ENCODE data around the gene SELENBP1. TPM values are rescaled to one million over a fixed set of nuclear protein-coding genes. Genes with fewer than 3 reads are reported as not detected.

SELENBP1 gene
- total RNA-seq (not detected), polyA plus RNA-seq (not detected)

DNA sequence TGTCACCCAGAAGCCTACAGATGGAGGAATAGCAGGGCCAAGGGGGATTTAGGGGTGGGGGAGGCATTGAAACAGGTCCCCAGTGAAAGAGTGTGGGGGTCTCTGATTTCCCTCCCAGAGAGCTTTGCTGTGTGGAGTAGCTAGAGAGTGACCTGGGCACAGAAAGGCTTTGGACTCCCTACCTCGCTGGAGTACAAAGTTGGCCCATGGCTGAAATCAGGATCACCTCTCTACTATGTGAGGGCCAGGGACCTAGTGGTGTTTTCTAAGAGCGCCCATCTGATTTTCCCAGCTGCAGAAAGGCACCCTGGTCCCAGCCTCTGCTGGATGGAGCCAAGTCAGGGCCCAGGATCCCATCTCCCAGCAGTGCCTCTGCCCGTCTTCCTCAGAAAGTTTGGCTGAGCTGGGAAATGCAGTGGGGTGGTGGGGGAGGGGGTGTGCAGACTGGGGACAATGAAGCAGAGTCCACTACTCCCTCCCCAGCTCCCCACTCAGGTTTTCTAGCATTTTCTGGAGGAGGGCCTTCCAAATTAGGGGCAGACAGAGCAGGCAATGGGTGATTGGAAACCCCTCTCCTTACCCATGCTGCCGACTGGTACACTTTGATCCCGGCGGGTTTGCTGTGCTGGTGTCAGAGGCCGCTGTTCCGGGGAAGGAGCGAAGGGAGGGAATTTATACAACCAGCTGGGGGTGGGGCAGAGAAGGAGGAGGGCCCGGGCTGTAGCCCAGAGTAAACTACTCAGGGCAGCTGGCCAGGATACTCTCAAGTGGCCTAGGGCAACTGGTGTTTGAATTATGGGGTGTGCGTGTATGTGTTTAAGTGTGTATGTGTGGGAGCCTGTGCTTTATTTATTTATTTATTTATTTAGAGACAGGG lies at the start of gene SELENBP1:
TSS of gene SELENBP1 (minus strand) at position 648 of the 877 bp plus-strand sequence. CDS start at position 584, 64 bp downstream.
- H3K36me3 ChIP-seq (ENCODE audit: control insufficient read depth, insufficient read depth, low read length), result no peaks in the 10 kb centered on the region
- no peak within 1 kb of the TSS for H3K27ac ChIP-seq (ENCODE audit: insufficient read depth, low read length, poor library complexity, severe bottlenecking)

DNA sequence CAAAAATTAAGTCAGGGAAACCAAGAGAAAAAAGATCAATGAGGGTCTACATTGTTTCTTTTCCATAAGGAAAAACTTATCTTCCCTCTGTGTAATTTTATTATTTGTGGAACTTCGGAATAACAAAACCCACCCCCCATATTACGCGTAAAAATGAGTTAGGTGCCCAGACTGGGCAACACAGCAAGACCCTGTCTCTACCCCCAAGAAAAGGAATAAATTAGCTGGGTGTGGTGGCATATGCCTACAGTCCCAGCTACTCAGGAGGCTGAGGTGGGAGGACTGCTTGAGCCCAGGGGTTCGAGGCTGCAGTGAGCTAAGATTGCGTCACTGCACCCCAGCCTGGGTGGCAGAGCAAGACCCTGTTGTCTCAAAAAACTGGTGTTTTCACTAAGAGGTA lies 47.3 kb upstream of the SELENBP1 start:
- Mint-ChIP-seq H3K27ac (peak overlapping the region in 2 of 3 donors; percentile 49 to 66), H3K36me3 (peaks cover 37% of the 10 kb centered on the region), H3K4me3 (no peak overlapping the region), H3K27me3 (no peaks in the 10 kb centered on the region), H3K4me1 (no peaks in the 10 kb centered on the region), H3K9me3 (no peaks in the 10 kb centered on the region)
- ATAC-seq (ENCODE audit: low read depth in 2 of 2) (no peak), DNase-seq (no peak)
- H3K9me3 ChIP-seq (ENCODE audit: control insufficient read depth in 2 of 2, low read length in 2 of 2), result no peaks in the 10 kb centered on the region
- peaks cover 60% of the 10 kb centered on the region for H3K36me3 ChIP-seq (ENCODE audit: control insufficient read depth, insufficient read depth, low read length)
- no peak overlapping the region for H3K4me3 ChIP-seq (ENCODE audit: low read depth, low read length)
- no peaks in the 10 kb centered on the region for H3K4me1 ChIP-seq (ENCODE audit: control insufficient read depth, insufficient read depth, low read length, poor library complexity, severe bottlenecking)
- no peaks in the 10 kb centered on the region for H3K27me3 ChIP-seq (ENCODE audit: control insufficient read depth, insufficient read depth, low read length)
- no peak overlapping the region for H3K27ac ChIP-seq (ENCODE audit: insufficient read depth, low read length, poor library complexity, severe bottlenecking)

More for the DNA sequence above, at the start of gene SELENBP1:
- no peaks in the 10 kb centered on the region for H3K9me3 Mint-ChIP-seq
- no peaks in the 10 kb centered on the region for H3K27me3 ChIP-seq (ENCODE audit: control insufficient read depth, insufficient read depth, low read length)
- no peaks in the 10 kb centered on the region for H3K4me1 ChIP-seq (ENCODE audit: control insufficient read depth, insufficient read depth, low read length, poor library complexity, severe bottlenecking)
- no peak within 1 kb of the TSS for H3K4me3 ChIP-seq (ENCODE audit: low read depth, low read length)
- no peaks in the 10 kb centered on the region for H3K9me3 ChIP-seq (ENCODE audit: control insufficient read depth in 2 of 2, low read length in 2 of 2)
- no peak within 1 kb of the TSS for H3K27ac Mint-ChIP-seq
- no peaks in the 10 kb centered on the region for H3K36me3 Mint-ChIP-seq
- no peak for DNase-seq
- no peak for ATAC-seq (ENCODE audit: low read depth in 2 of 2)
- no peaks in the 10 kb centered on the region for H3K4me1 Mint-ChIP-seq
- no peaks in the 10 kb centered on the region for H3K27me3 Mint-ChIP-seq
- no peak within 1 kb of the TSS for H3K4me3 Mint-ChIP-seq

DNA sequence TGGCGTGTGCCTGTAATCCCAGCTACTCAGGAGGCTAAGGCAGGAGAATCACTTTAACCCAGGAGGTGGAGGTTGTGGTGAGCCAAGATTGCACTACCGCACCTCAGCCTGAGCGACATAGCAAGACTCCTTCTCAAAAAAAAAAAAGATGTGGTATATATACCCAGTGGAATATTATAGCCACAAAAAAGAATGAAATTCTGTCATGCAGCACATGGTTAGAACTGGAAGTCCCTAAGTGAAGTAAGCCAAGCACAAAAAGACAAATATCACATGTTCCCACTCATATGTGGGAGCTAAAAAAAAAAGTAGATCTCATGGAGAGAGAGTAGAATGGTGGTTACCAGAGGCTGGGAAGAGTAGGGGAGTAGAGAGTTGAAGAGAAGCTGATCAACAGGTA lies 45.6 kb upstream of the SELENBP1 start:
- no peak for DNase-seq
- no peaks in the 10 kb centered on the region for H3K27me3 Mint-ChIP-seq
- peak overlapping the region in 1 of 3 donors; percentile 5 for H3K27ac Mint-ChIP-seq
- ATAC-seq (ENCODE audit: low read depth in 2 of 2), result no peak
- Histone ChIP-seq H3K27ac (ENCODE audit: insufficient read depth, low read length, poor library complexity, severe bottlenecking) (no peak overlapping the region), H3K27me3 (ENCODE audit: control insufficient read depth, insufficient read depth, low read length) (no peaks in the 10 kb centered on the region), H3K9me3 (ENCODE audit: control insufficient read depth in 2 of 2, low read length in 2 of 2) (no peaks in the 10 kb centered on the region), H3K36me3 (ENCODE audit: control insufficient read depth, insufficient read depth, low read length) (peaks cover 45% of the 10 kb centered on the region), H3K4me1 (ENCODE audit: control insufficient read depth, insufficient read depth, low read length, poor library complexity, severe bottlenecking) (no peaks in the 10 kb centered on the region), H3K4me3 (ENCODE audit: low read depth, low read length) (no peak overlapping the region)
- no peaks in the 10 kb centered on the region for H3K9me3 Mint-ChIP-seq
- H3K4me1 Mint-ChIP-seq, result no peaks in the 10 kb centered on the region
- no peak overlapping the region for H3K4me3 Mint-ChIP-seq
- peaks cover 22% of the 10 kb centered on the region for H3K36me3 Mint-ChIP-seq

DNA sequence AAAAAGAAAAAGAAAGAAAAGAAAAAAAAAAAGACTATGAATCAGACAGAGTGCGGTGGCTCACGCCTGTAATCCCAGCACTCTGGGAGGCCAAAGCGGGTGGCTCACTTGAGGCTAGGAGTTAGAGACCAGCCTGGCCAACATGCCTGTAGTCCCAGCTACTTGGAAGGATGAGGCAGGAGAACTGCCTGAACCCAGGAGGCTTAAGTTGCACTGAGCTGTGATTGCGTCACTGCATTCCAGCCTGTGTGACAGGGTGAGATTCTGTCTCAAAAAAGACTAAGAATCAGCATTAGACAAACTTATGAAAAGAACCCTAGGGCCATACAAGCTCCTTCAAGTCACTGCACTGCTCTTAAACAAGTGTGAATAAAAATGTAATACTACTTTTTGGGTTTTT lies 43.7 kb upstream of the SELENBP1 start:
- DNase-seq (no peak), ATAC-seq (ENCODE audit: low read depth in 2 of 2) (no peak)
- H3K4me3 Mint-ChIP-seq, result no peak overlapping the region

DNA sequence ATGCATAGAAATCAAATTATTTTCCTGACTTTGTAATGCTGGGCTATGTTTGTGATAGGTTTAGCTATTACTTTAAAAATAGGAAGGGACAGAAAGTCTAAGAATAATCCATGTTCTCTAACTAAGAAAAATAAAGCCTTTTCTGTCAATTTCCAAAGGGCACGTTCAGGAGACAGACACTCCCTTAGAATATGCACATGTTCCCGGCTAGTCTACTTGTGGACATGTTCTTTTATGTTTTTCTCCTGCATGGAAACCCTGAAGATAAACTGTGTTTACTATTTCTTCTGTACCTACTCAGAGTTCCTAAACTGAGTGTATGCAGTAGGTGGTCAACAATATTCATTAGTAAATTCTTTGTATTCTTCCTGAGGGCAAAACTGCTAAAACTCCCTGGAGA lies 39.4 kb upstream of the SELENBP1 start:
- Mint-ChIP-seq H3K4me1 (peaks cover 0 to 4% (median 0%) of the 10 kb centered on the region in 4 donors), H3K9me3 (no peaks in the 10 kb centered on the region), H3K27ac (peak overlapping the region in 1 of 3 donors; percentile 84), H3K36me3 (peaks cover 45% of the 10 kb centered on the region), H3K4me3 (no peak overlapping the region), H3K27me3 (no peaks in the 10 kb centered on the region)
- Histone ChIP-seq H3K36me3 (ENCODE audit: control insufficient read depth, insufficient read depth, low read length) (peaks cover 67% of the 10 kb centered on the region), H3K4me1 (ENCODE audit: control insufficient read depth, insufficient read depth, low read length, poor library complexity, severe bottlenecking) (no peaks in the 10 kb centered on the region), H3K27me3 (ENCODE audit: control insufficient read depth, insufficient read depth, low read length) (no peaks in the 10 kb centered on the region), H3K27ac (ENCODE audit: insufficient read depth, low read length, poor library complexity, severe bottlenecking) (no peak overlapping the region), H3K4me3 (ENCODE audit: low read depth, low read length) (no peak overlapping the region), H3K9me3 (ENCODE audit: control insufficient read depth in 2 of 2, low read length in 2 of 2) (no peaks in the 10 kb centered on the region)
- no peak for ATAC-seq (ENCODE audit: low read depth in 2 of 2)
- no peak for DNase-seq

More for the DNA sequence above, 43.7 kb upstream of the SELENBP1 start:
- H3K27ac ChIP-seq (ENCODE audit: insufficient read depth, low read length, poor library complexity, severe bottlenecking), result no peak overlapping the region
- Mint-ChIP-seq H3K9me3 (no peaks in the 10 kb centered on the region), H3K4me1 (peaks cover 0 to 4% (median 0%) of the 10 kb centered on the region in 4 donors), H3K27ac (no peak overlapping the region), H3K36me3 (peaks cover 31% of the 10 kb centered on the region), H3K27me3 (no peaks in the 10 kb centered on the region)
- H3K36me3 ChIP-seq (ENCODE audit: control insufficient read depth, insufficient read depth, low read length), result peaks cover 42% of the 10 kb centered on the region
- H3K4me3 ChIP-seq (ENCODE audit: low read depth, low read length), result no peak overlapping the region
- no peaks in the 10 kb centered on the region for H3K4me1 ChIP-seq (ENCODE audit: control insufficient read depth, insufficient read depth, low read length, poor library complexity, severe bottlenecking)
- no peaks in the 10 kb centered on the region for H3K9me3 ChIP-seq (ENCODE audit: control insufficient read depth in 2 of 2, low read length in 2 of 2)
- H3K27me3 ChIP-seq (ENCODE audit: control insufficient read depth, insufficient read depth, low read length), result no peaks in the 10 kb centered on the region

DNA sequence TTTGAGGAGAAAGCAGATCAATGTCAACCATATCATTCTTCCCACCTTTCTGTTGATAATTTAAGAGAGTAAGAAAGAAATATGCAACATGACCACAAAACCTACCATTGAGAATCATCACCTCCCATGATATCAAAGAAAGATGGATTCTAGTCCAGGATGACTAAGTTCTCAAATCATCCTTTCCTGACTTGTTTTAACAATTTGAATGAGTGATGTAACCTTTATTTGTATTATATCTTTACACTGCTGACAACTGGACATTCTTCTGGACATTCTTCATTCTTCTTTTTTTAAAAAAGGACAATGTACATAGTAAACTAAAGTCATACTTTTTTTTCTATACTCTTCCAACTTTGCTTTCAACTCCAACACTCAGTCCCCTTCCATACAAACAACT lies 36.4 kb upstream of the SELENBP1 start:
- H3K9me3 ChIP-seq (ENCODE audit: control insufficient read depth in 2 of 2, low read length in 2 of 2), result no peaks in the 10 kb centered on the region
- Mint-ChIP-seq H3K4me3 (no peak overlapping the region), H3K4me1 (peaks cover 0 to 4% (median 1%) of the 10 kb centered on the region in 4 donors), H3K27me3 (no peaks in the 10 kb centered on the region), H3K9me3 (no peaks in the 10 kb centered on the region), H3K27ac (no peak overlapping the region), H3K36me3 (peaks cover 54% of the 10 kb centered on the region)
- H3K27ac ChIP-seq (ENCODE audit: insufficient read depth, low read length, poor library complexity, severe bottlenecking), result no peak overlapping the region
- no peak overlapping the region for H3K4me3 ChIP-seq (ENCODE audit: low read depth, low read length)
- no peaks in the 10 kb centered on the region for H3K4me1 ChIP-seq (ENCODE audit: control insufficient read depth, insufficient read depth, low read length, poor library complexity, severe bottlenecking)
- ATAC-seq (ENCODE audit: low read depth in 2 of 2), result no peak
- DNase-seq, result no peak
- H3K36me3 ChIP-seq (ENCODE audit: control insufficient read depth, insufficient read depth, low read length), result peaks cover 81% of the 10 kb centered on the region
- no peaks in the 10 kb centered on the region for H3K27me3 ChIP-seq (ENCODE audit: control insufficient read depth, insufficient read depth, low read length)

DNA sequence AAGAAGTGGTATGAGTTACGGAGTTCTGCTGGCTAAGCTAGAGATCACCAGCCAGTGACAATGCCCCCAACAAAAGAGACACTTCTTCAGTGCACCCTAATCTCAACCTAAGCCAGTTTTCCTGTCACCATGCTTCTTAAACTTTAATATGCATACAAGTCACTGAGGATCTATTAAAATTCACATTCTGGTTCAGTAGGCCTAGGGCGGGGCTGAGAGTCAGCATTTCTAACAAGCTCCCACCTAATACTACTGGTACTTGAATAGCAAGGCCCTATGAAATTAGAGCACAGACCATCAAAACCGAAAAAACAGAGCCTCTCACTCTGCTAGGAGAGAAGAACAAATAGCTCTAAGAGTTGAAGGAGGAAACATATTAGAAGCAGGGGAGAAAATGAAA lies 34.8 kb upstream of the SELENBP1 start:
- H3K4me3 ChIP-seq (ENCODE audit: low read depth, low read length), result no peak overlapping the region
- no peak for DNase-seq
- H3K27ac ChIP-seq (ENCODE audit: insufficient read depth, low read length, poor library complexity, severe bottlenecking), result no peak overlapping the region
- Mint-ChIP-seq H3K36me3 (peaks cover 59% of the 10 kb centered on the region), H3K4me1 (peaks cover 0 to 5% (median 3%) of the 10 kb centered on the region in 4 donors), H3K27me3 (no peaks in the 10 kb centered on the region), H3K27ac (peak overlapping the region in 1 of 3 donors; percentile 43), H3K9me3 (no peaks in the 10 kb centered on the region), H3K4me3 (peak overlapping the region in 1 of 4 donors; percentile 33)
- no peaks in the 10 kb centered on the region for H3K9me3 ChIP-seq (ENCODE audit: control insufficient read depth in 2 of 2, low read length in 2 of 2)
- no peaks in the 10 kb centered on the region for H3K4me1 ChIP-seq (ENCODE audit: control insufficient read depth, insufficient read depth, low read length, poor library complexity, severe bottlenecking)
- peaks cover 82% of the 10 kb centered on the region for H3K36me3 ChIP-seq (ENCODE audit: control insufficient read depth, insufficient read depth, low read length)
- no peaks in the 10 kb centered on the region for H3K27me3 ChIP-seq (ENCODE audit: control insufficient read depth, insufficient read depth, low read length)
- no peak for ATAC-seq (ENCODE audit: low read depth in 2 of 2)

DNA sequence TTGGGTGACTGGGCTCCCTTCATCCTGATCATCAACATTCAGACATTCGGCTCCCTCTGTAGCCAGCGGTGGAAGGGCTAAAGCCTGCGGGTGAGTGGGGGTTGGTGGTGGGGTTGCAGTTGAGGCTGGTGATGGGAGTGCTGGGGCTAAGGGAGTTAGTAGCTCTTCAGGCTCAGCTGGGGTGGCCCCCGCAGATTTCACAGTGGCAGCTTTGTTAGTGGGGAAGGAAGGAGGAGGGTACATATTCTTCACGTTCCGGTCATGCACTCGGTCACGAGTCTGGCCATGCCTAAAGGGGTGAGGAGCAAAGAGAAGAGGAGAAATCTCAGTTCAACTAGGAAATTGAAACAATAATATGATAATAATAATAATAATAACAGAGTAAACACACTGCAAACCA lies 33.7 kb upstream of the SELENBP1 start:
- Mint-ChIP-seq H3K27ac (no peak overlapping the region), H3K4me3 (peak overlapping the region in 1 of 4 donors; percentile 68), H3K36me3 (peaks cover 60% of the 10 kb centered on the region), H3K9me3 (no peaks in the 10 kb centered on the region), H3K4me1 (peaks cover 0 to 15% (median 7%) of the 10 kb centered on the region in 4 donors), H3K27me3 (no peaks in the 10 kb centered on the region)
- DNase-seq (no peak), ATAC-seq (ENCODE audit: low read depth in 2 of 2) (no peak)
- Histone ChIP-seq H3K9me3 (ENCODE audit: control insufficient read depth in 2 of 2, low read length in 2 of 2) (no peaks in the 10 kb centered on the region), H3K27me3 (ENCODE audit: control insufficient read depth, insufficient read depth, low read length) (no peaks in the 10 kb centered on the region), H3K4me3 (ENCODE audit: low read depth, low read length) (no peak overlapping the region), H3K4me1 (ENCODE audit: control insufficient read depth, insufficient read depth, low read length, poor library complexity, severe bottlenecking) (peaks cover 3% of the 10 kb centered on the region), H3K36me3 (ENCODE audit: control insufficient read depth, insufficient read depth, low read length) (peaks cover 82% of the 10 kb centered on the region), H3K27ac (ENCODE audit: insufficient read depth, low read length, poor library complexity, severe bottlenecking) (no peak overlapping the region)
